GM12872 (cell line): Measurements from ENCODE around the gene PRPF18.

Source experiments
- TF ChIP-seq, protein P1 (sequence below): IDR thresholded peaks from 3 replicates; pipeline ENCODE4 v1.5.1; 2011; ENCODE audit warnings: low read depth, mild to moderate bottlenecking, low read length, moderate library complexity; ENCODE audit not compliant: insufficient read depth

The PRPF18 gene

DNA sequence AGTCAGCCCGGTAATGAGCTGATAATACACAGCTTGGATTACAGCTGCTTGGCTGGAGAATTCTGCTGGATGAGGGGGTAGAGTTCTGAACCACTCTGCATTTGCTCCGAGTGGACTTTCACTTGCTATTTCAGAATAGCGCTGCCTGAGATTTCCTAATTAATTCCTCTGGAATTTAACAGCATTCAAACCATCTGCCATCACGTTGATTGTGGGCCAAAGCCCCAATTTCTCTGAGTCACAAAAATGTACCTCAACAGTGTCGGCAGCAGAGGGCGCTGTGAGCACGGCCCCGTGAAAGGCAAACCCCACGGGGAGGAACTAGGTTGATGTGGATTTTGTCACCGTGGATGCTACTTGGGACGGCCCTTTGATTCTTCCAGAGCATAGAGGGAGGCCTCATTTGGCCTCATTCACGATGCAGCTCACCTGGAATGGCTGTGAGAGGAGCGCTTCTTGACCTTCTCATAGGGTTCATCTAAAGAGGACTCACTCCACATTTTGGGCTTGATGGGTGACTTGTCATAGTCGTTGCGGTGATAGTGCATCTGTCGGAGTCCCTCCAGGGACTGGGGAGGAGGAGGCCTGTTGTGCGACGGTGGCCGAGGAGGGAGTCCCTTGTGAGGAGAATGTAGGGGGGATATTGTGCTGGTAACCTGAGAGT is 73.3 kb downstream of the PRPF18 start:
- TF ChIP-seq, protein P1, sequence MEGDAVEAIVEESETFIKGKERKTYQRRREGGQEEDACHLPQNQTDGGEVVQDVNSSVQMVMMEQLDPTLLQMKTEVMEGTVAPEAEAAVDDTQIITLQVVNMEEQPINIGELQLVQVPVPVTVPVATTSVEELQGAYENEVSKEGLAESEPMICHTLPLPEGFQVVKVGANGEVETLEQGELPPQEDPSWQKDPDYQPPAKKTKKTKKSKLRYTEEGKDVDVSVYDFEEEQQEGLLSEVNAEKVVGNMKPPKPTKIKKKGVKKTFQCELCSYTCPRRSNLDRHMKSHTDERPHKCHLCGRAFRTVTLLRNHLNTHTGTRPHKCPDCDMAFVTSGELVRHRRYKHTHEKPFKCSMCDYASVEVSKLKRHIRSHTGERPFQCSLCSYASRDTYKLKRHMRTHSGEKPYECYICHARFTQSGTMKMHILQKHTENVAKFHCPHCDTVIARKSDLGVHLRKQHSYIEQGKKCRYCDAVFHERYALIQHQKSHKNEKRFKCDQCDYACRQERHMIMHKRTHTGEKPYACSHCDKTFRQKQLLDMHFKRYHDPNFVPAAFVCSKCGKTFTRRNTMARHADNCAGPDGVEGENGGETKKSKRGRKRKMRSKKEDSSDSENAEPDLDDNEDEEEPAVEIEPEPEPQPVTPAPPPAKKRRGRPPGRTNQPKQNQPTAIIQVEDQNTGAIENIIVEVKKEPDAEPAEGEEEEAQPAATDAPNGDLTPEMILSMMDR = peak; percentile 87

DNA sequence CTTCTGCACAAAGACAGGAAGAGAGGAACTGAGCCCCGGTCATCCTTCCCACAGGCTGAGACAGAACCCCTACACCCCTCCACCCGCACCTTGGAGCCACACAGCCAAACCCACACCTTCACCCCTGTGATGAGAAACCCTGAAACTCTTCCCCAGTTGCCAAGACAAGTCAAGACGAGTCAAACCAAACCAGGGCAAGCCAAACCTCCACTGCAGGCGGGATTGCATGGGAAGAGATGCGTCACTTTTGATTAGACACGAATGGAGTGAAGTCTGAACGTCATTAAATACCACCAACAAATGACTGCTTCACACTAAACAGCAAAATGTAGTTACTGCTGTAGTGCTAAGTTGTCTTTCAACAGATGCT is 73.8 kb downstream of the PRPF18 start:
- TF ChIP-seq, protein P1 = no peak

DNA sequence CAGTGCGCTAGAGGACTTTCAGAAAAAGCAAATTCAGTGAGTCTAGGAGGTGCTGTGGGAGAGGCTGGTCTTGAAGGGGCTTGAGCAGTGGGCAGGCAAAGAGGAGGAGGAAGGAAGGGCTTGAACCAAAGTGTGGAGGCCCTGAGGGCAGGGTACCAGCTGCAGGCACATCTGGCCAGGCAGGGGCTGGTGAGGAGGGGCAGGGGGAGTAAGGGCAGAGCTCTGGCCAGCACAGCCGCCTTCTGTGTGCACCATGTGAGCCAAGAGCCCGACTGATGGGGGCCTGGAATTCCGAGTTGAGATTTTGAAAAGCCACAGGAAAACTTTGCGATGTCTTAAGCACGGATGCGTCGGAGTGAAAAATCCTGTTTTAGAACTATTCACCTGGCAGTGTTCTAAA is 74.5 kb downstream of the PRPF18 start:
- TF ChIP-seq, protein P1 = no peak

DNA sequence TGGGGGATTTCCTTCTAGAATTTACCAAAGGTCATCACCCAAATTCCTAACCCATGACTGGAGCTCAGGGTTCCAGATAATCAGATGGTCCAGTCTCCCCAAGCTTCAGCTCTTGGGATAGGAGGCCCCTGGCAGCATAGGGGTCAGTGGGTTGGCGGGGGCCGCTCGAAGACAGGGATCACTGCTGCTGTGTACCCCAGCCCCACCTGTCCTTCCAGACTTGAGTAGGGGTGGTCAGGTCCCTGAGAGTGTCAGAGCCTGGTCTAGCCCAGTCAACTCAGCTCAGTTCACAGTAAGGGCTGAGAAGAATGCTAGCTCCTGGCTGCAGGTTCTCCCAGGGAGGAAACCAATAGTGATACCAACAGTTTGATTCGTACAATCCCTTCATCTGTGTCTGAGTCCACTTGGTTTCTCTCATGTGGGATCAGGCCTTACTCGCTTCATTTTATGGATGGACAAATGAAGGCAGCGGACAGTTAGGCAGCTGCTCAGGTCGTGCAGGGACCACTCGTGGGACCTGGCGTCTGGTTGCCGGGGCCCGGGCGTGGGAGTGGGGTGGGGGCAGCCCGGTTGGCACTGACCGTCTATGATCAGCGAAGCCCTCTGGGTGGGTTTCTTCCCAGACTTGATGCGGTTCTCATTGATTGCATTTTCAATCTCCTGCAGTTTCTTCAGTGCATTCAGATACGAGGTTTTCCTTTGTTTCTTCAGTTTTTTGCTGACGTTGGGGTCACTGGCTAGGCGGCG is 78.9 kb downstream of the PRPF18 start:
- TF ChIP-seq, protein P1 = no peak

DNA sequence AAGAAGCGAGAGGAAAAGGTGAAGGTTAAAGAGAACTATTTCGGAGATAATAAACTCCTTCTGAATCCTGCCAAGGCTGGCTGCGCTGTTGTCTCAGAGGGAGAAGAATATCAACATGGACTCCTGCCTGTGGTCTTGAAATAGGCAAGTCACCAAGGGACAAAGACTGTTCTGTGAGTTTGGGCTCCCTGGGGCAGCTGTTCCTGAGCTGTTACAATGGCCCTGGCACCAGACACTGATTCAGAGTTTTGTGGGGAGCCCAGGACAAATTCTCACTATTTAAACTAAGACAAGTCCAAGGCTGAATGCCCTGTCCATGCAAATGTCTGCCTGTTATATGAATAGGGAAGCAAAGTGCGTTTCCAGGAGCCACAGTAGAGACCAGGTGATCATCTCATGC is 81.4 kb downstream of the PRPF18 start:
- TF ChIP-seq, protein P1 = no peak

DNA sequence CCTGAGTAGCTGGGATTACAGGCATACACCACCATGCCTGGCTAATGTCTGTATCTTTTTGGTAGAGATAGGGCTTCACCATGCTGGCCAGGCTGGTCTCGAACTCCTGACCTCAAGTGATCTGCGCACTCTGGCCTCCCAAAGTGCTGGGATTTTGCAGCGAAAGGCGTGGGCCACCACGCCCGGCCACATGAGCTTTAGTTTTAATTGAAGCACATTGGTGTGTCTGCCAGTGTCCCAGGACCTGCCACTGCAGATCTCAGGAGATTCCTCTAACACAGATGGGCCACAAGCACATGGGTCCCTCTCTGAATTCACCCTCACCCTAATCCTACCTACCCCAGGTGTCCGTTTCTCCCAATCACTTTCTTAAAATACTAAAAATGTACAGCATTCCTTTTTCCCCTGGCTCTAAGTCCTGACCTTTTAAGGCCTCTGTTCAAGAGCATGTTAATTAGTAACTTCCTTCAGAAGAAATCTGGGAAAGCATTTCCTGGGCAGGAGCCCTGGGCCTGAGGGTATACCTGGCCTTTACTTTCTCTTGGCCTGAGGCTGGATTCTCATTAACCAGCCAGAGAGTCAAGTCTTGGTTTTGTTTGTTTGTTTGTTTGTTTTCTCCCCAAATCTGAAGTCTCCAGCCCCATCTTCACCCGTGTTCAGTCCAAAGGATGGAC is 82.6 kb downstream of the PRPF18 start:
- TF ChIP-seq, protein P1 = no peak

DNA sequence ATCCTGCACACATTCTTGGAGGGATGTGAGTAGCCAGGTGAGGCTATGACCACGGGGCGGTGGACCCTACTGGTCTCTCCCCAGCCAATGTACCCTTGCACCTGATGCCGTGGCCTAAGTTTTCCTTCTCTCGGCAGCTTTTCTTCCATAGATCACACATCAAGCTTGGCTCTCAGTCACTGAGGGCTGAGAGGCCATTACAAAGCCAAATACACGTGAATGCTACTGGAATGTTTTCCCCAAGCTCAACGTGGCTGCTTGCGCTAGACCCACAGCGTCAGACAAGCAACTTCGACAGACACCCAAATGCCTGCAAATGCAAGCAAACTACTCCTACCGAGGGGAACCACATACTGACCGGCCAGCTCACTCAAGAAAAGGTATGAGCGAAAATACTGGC is 83.1 kb downstream of the PRPF18 start:
- TF ChIP-seq, protein P1 = no peak
